GM23338 (cell line): Measurements from ENCODE around the gene ZSCAN4. TPM values are rescaled to one million over a fixed set of nuclear protein-coding genes. Genes with fewer than 3 reads are reported as not detected.
A peak's percentile ranks its signal among the peaks of the same experiment; 100 is the strongest.

Experiments used
- ATAC-seq: fragments of 200-7000 bp; cut with Tn5 transposase; 3 replicates; pipeline ENCODE4 v1.9.1; 2020
- DNase-seq: peaks from one replicate; pipeline ENCODE4 v3.0.0-alpha.2; 2015; ENCODE audit warnings: low spot score
- H2AFZ ChIP-seq: fragments of 200-600 bp; sonication (generic); 2 replicates; pipeline ENCODE4 v1.8.0; 2016; ENCODE audit warnings: antibody characterized with exemption, mild to moderate bottlenecking, moderate library complexity
- H3F3A ChIP-seq: fragments of 200-600 bp; sonication (generic); replicated peaks from 2 replicates; pipeline ENCODE4 v1.8.0; 2017; ENCODE audit warnings: antibody characterized with exemption, mixed run types, low read depth
- H3K27ac ChIP-seq: fragments of 200-600 bp; sonication (generic); 2 replicates; pipeline ENCODE4 v1.6.1; 2016; ENCODE audit warnings: low read depth
- H3K27me3 ChIP-seq: fragments of 200-600 bp; sonication (generic); 2 replicates; pipeline ENCODE4 v1.8.0; 2016; ENCODE audit warnings: mild to moderate bottlenecking, mixed run types, moderate library complexity; ENCODE audit not compliant: insufficient read depth
- H3K36me3 ChIP-seq: fragments of 200-600 bp; sonication (generic); 2 replicates; pipeline ENCODE4 v1.8.0; 2016; ENCODE audit warnings: mild to moderate bottlenecking; ENCODE audit not compliant: insufficient read depth
- H3K4me1 ChIP-seq: fragments of 200-600 bp; sonication (generic); 2 replicates; pipeline ENCODE4 v1.8.0; 2016; ENCODE audit warnings: mild to moderate bottlenecking, moderate library complexity; ENCODE audit not compliant: insufficient read depth
- H3K4me2 ChIP-seq: fragments of 200-600 bp; sonication (generic); 2 replicates; pipeline ENCODE4 v1.7.1; 2017; ENCODE audit warnings: mixed run types
- H3K4me3 ChIP-seq: fragments of 200-600 bp; sonication (generic); 2 replicates; pipeline ENCODE4 v1.6.1; 2016; ENCODE audit warnings: mixed run types
- H3K79me2 ChIP-seq: fragments of 200-600 bp; sonication (generic); replicated peaks from 2 replicates; pipeline ENCODE4 v1.8.0; 2017; ENCODE audit warnings: mild to moderate bottlenecking; ENCODE audit not compliant: insufficient read depth
- H3K9me2 ChIP-seq: fragments of 200-600 bp; sonication (generic); 2 replicates; pipeline ENCODE4 v1.8.0; 2017; ENCODE audit not compliant: insufficient read depth
- H4K20me1 ChIP-seq: fragments of 200-600 bp; sonication (generic); replicated peaks from 2 replicates; pipeline ENCODE4 v1.8.0; 2017; ENCODE audit warnings: mild to moderate bottlenecking; ENCODE audit not compliant: insufficient read depth
- H3K27ac Mint-ChIP-seq: 2 replicates; pipeline ENCODE4 v1.8.0; 2020; ENCODE audit warnings: inconsistent platforms, mild to moderate bottlenecking, moderate library complexity, mixed read lengths
- H3K27me3 Mint-ChIP-seq: 3 replicates; pipeline ENCODE4 v1.8.0; 2022; ENCODE audit warnings: low read depth, mild to moderate bottlenecking, moderate library complexity, mixed read lengths, inconsistent platforms; ENCODE audit not compliant: insufficient read depth, poor library complexity
- H3K36me3 Mint-ChIP-seq: 3 replicates; pipeline ENCODE4 v1.8.0; 2021; ENCODE audit warnings: low read depth, mild to moderate bottlenecking, inconsistent platforms, moderate library complexity, mixed read lengths
- H3K4me1 Mint-ChIP-seq: 3 replicates; pipeline ENCODE4 v1.8.0; 2020; ENCODE audit warnings: mild to moderate bottlenecking, inconsistent platforms, mixed read lengths
- H3K4me3 Mint-ChIP-seq: 3 replicates; pipeline ENCODE4 v1.8.0; 2021; ENCODE audit warnings: moderate library complexity, mild to moderate bottlenecking, inconsistent platforms, mixed read lengths
- H3K9me3 Mint-ChIP-seq: 3 replicates; pipeline ENCODE4 v1.8.0; 2020; ENCODE audit warnings: moderate library complexity, mild to moderate bottlenecking, inconsistent platforms, mixed read lengths
- CREB1 ChIP-seq: fragments of 250-450 bp; sonication (Bioruptor Pico); IDR thresholded peaks from 2 replicates; pipeline ENCODE4 v1.5.0; 2020; ENCODE audit warnings: low read depth, mild to moderate bottlenecking, moderate library complexity
- EZH2 ChIP-seq: fragments of 200-600 bp; sonication (generic); IDR thresholded peaks from one replicate; pipeline ENCODE4 v1.8.0; 2017; ENCODE audit warnings: antibody characterized with exemption, mild to moderate bottlenecking, low read depth; ENCODE audit not compliant: unreplicated experiment
- NANOG ChIP-seq: IDR thresholded peaks from 2 replicates; pipeline ENCODE4 v1.6.1; 2016; ENCODE audit warnings: antibody characterized with exemption, borderline replicate concordance
- POLR2AphosphoS5 ChIP-seq: IDR thresholded peaks from 2 replicates; pipeline ENCODE4 v1.6.1; 2016; ENCODE audit warnings: antibody characterized with exemption, low read depth
- REST ChIP-seq: IDR thresholded peaks from one replicate; pipeline ENCODE4 v1.6.1; 2018; ENCODE audit warnings: antibody characterized with exemption; ENCODE audit not compliant: unreplicated experiment
- ZNF114 ChIP-seq: fragments of 250-450 bp; sonication (Bioruptor Pico); IDR thresholded peaks from 2 replicates; pipeline ENCODE4 v1.5.0; 2020; ENCODE audit warnings: mild to moderate bottlenecking, moderate library complexity
- ZNF462 ChIP-seq: fragments of 250-450 bp; sonication (Bioruptor Pico); IDR thresholded peaks from 2 replicates; pipeline ENCODE4 v1.5.0; 2020; ENCODE audit warnings: mild to moderate bottlenecking, moderate library complexity
- polyA plus RNA-seq: library from polyadenylated mRNA; unstranded; fragments of >200 nt; fragmentation: Nextera tagmentation; extraction: Ambion mirVana; gene quantifications from 2 replicates; pipeline ENCODE4 v1.2.1, GENCODE V29; 2016
- total RNA-seq: library from RNA; depleted of rRNA; stranded (reverse); fragments of >200 nt; shearing (Covaris generic); gene quantifications from 2 replicates; pipeline ENCODE4 v1.2.3, GENCODE V29; 2014
- TF ChIP-seq, protein P1 (sequence below), 2 experiments: fragments of 200-600 bp in 1 of 2; sonication (generic) in 1 of 2; conservative IDR thresholded peaks; 2 replicates each; pipeline versions ENCODE4 v1.5.1 to v1.6.1; 2016 to 2017; ENCODE audit warnings: antibody characterized with exemption in 2 of 2, low read depth in 2 of 2, mild to moderate bottlenecking in 2 of 2, moderate library complexity in 1 of 2

The ZSCAN4 gene
- total and polyA plus RNA-seq, 2 experiments from 2014 or later = not detected

GRCh38 chr19:57675881-57676280 is 7.1 kb downstream of the ZSCAN4 start (continued):
- TF ChIP-seq, protein P1, sequence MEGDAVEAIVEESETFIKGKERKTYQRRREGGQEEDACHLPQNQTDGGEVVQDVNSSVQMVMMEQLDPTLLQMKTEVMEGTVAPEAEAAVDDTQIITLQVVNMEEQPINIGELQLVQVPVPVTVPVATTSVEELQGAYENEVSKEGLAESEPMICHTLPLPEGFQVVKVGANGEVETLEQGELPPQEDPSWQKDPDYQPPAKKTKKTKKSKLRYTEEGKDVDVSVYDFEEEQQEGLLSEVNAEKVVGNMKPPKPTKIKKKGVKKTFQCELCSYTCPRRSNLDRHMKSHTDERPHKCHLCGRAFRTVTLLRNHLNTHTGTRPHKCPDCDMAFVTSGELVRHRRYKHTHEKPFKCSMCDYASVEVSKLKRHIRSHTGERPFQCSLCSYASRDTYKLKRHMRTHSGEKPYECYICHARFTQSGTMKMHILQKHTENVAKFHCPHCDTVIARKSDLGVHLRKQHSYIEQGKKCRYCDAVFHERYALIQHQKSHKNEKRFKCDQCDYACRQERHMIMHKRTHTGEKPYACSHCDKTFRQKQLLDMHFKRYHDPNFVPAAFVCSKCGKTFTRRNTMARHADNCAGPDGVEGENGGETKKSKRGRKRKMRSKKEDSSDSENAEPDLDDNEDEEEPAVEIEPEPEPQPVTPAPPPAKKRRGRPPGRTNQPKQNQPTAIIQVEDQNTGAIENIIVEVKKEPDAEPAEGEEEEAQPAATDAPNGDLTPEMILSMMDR (conservative IDR thresholded peaks at IDR 0.05; ENCODE audit: low read depth in 2 of 2) = no peak
- TF ChIP-seq POLR2AphosphoS5 (no peak), NANOG (no peak), CREB1 (CRISPR knock-in tag) (no peak), ZNF114 (CRISPR knock-in tag) (no peak), REST (no peak), EZH2 (no peak)

GRCh38 chr19:57682226-57682766 is 13.6 kb downstream of the ZSCAN4 start:
- Mint-ChIP-seq H3K27ac (peak overlapping the region; percentile 95), H3K4me1 (peaks cover 19% of the 10 kb centered on the region), H3K9me3 (peaks cover 60% of the 10 kb centered on the region), H3K4me3 (peak overlapping the region; percentile 100), H3K36me3 (peaks cover 57% of the 10 kb centered on the region), H3K27me3 (peaks cover 31% of the 10 kb centered on the region)
- DNase-seq = no peak
- peak overlapping the region; percentile 95 for H3K4me3 ChIP-seq
- peaks cover 14% of the 10 kb centered on the region for H3K27me3 ChIP-seq
- TF ChIP-seq POLR2AphosphoS5 = no peak
- TF ChIP-seq EZH2 = no peak
- H4K20me1 ChIP-seq = peaks cover 31% of the 10 kb centered on the region
- H3K36me3 ChIP-seq = peaks cover 41% of the 10 kb centered on the region
- H3K4me2 ChIP-seq = peak overlapping the region; percentile 100
- H3F3A ChIP-seq = 0 out of 2 replicates have a peak, but pooled peaks cover 10% of the 10 kb centered on the region
- peaks cover 12% of the 10 kb centered on the region for H3K4me1 ChIP-seq
- ATAC-seq = peak; percentile 6; the same call in 2 of the 3 replicates
- peaks cover 55% of the 10 kb centered on the region for H3K79me2 ChIP-seq
- peaks cover 22% of the 10 kb centered on the region for H3K9me2 ChIP-seq
- H2AFZ ChIP-seq = 0 out of 2 replicates have a peak overlapping the region, but pooled peaks have one; percentile 1
- no peak overlapping the region for H3K27ac ChIP-seq

- Histone ChIP-seq H3K9me2 (peaks cover 17% of the 10 kb centered on the region), H3K79me2 (peaks cover 99% of the 10 kb centered on the region), H3K4me3 (no peak overlapping the region), H4K20me1 (peaks cover 50% of the 10 kb centered on the region), H3K36me3 (peaks cover 63% of the 10 kb centered on the region), H3F3A (0 out of 2 replicates have a peak, but pooled peaks cover 13% of the 10 kb centered on the region), H2AFZ (no peak overlapping the region), H3K4me2 (no peak overlapping the region), H3K27ac (no peak overlapping the region), H3K4me1 (peaks cover 12% of the 10 kb centered on the region), H3K27me3 (no peaks in the 10 kb centered on the region)
- DNase-seq = no peak
- peaks cover 19% of the 10 kb centered on the region for H3K4me1 Mint-ChIP-seq
- peaks cover 81% of the 10 kb centered on the region for H3K9me3 Mint-ChIP-seq
- H3K36me3 Mint-ChIP-seq = peaks cover 95% of the 10 kb centered on the region
- peaks cover 20% of the 10 kb centered on the region for H3K27me3 Mint-ChIP-seq
- no peak overlapping the region for H3K27ac Mint-ChIP-seq
- no peak for ATAC-seq
- no peak overlapping the region for H3K4me3 Mint-ChIP-seq
- no peak for TF ChIP-seq NANOG
- TF ChIP-seq ZNF462 (CRISPR knock-in tag) = no peak
These were observed 18.0 kb downstream of the ZSCAN4 start for GRCh38 chr19:57686727-57687126.
